Raji (cell line): Measurements from ENCODE around the gene AKAP6.

Experiments
- POLR2A ChIP-seq: IDR thresholded peaks from 2 replicates; pipeline ENCODE4 v1.6.1; 2011; ENCODE audit warnings: low read depth, low read length, control low read depth; ENCODE audit not compliant: insufficient read depth

Gene AKAP6

GRCh38 chr14:32319368-32320049 lies 9.6 kb upstream of the AKAP6 start:
- TF ChIP-seq POLR2A = no peak

GRCh38 chr14:32324601-32325000 lies 4.5 kb upstream of the AKAP6 start:
- no peak for TF ChIP-seq POLR2A

GRCh38 chr14:32327255-32327961 lies 1.7 kb upstream of the AKAP6 start:
- no peak for TF ChIP-seq POLR2A

GRCh38 chr14:32329690-32330285 lies 690 bp downstream of the AKAP6 start:
- TF ChIP-seq POLR2A = no peak

- TF ChIP-seq POLR2A = no peak
Measured at GRCh38 chr14:32330351-32331111, 1.4 kb downstream of the AKAP6 start.

GRCh38 chr14:32331206-32331605 lies 2.1 kb downstream of the AKAP6 start:
- no peak for TF ChIP-seq POLR2A

GRCh38 chr14:32332415-32333316 lies 3.6 kb downstream of the AKAP6 start:
- TF ChIP-seq POLR2A = no peak

- TF ChIP-seq POLR2A = no peak
Measured at GRCh38 chr14:32336702-32337101, 7.6 kb downstream of the AKAP6 start.

GRCh38 chr14:32337759-32338158 lies 8.7 kb downstream of the AKAP6 start:
- TF ChIP-seq POLR2A = no peak

- no peak for TF ChIP-seq POLR2A
Measured at GRCh38 chr14:32339188-32339587, 10.1 kb downstream of the AKAP6 start.

GRCh38 chr14:32341947-32342846 lies 13.1 kb downstream of the AKAP6 start:
- TF ChIP-seq POLR2A = no peak

GRCh38 chr14:32342847-32343194 lies 13.7 kb downstream of the AKAP6 start:
- no peak for TF ChIP-seq POLR2A

- no peak for TF ChIP-seq POLR2A
Measured at GRCh38 chr14:32343926-32344430, 14.9 kb downstream of the AKAP6 start.
